HG02642 (cell line): ENCODE results near the gene COL5A1.

Experiments used
- ATAC-seq: cut with Tn5 transposase; IDR thresholded peaks from one replicate; pipeline ENCODE4 v1.9.1; 2021; ENCODE audit warnings: mild to moderate bottlenecking; ENCODE audit not compliant: unreplicated experiment, poor library complexity

Gene COL5A1

GRCh38 chr9:134688661-134689320 lies 47.2 kb downstream of the COL5A1 start:
- ATAC-seq, result no peak

GRCh38 chr9:134689321-134690181 lies 47.9 kb downstream of the COL5A1 start:
- no peak for ATAC-seq

GRCh38 chr9:134690301-134690751 lies 48.7 kb downstream of the COL5A1 start:
- no peak for ATAC-seq

- ATAC-seq, result no peak
These were observed 49.5 kb downstream of the COL5A1 start for GRCh38 chr9:134690946-134691694.

- no peak for ATAC-seq
These were observed 50.3 kb downstream of the COL5A1 start for GRCh38 chr9:134691695-134692572.

GRCh38 chr9:134692573-134692860 lies 50.9 kb downstream of the COL5A1 start:
- no peak for ATAC-seq

- no peak for ATAC-seq
These were observed 51.4 kb downstream of the COL5A1 start for GRCh38 chr9:134693011-134693410.

- ATAC-seq, result no peak
These were observed 52.2 kb downstream of the COL5A1 start for GRCh38 chr9:134693641-134694367.

- no peak for ATAC-seq
These were observed 52.7 kb downstream of the COL5A1 start for GRCh38 chr9:134694368-134694665.

GRCh38 chr9:134694714-134695113 lies 53.1 kb downstream of the COL5A1 start:
- no peak for ATAC-seq

- no peak for ATAC-seq
These were observed 53.5 kb downstream of the COL5A1 start for GRCh38 chr9:134695144-134695543.

- ATAC-seq, result no peak
These were observed 54.8 kb downstream of the COL5A1 start for GRCh38 chr9:134696433-134696832.

GRCh38 chr9:134698111-134698510 lies 56.5 kb downstream of the COL5A1 start:
- ATAC-seq, result no peak

GRCh38 chr9:134698587-134699342 lies 57.2 kb downstream of the COL5A1 start:
- no peak for ATAC-seq

GRCh38 chr9:134699343-134699740 lies 57.7 kb downstream of the COL5A1 start:
- ATAC-seq, result no peak

- ATAC-seq, result no peak
These were observed 59.2 kb downstream of the COL5A1 start for GRCh38 chr9:134700636-134701350.

GRCh38 chr9:134701581-134702259 lies 60.1 kb downstream of the COL5A1 start:
- ATAC-seq, result no peak

GRCh38 chr9:134702291-134702690 lies 60.7 kb downstream of the COL5A1 start:
- ATAC-seq, result no peak
